GM23338 (cell line): ENCODE measurements around the gene FSTL3. TPM values are rescaled to one million over a fixed set of nuclear protein-coding genes. Genes with fewer than 3 reads are reported as not detected.

Experiments used
- ATAC-seq: fragments of 200-7000 bp; cut with Tn5 transposase; 3 replicates; pipeline ENCODE4 v1.9.1; 2020
- DNase-seq: peaks from one replicate; pipeline ENCODE4 v3.0.0-alpha.2; 2015; ENCODE audit warnings: low spot score
- H2AFZ ChIP-seq: fragments of 200-600 bp; sonication (generic); 2 replicates; pipeline ENCODE4 v1.8.0; 2016; ENCODE audit warnings: antibody characterized with exemption, mild to moderate bottlenecking, moderate library complexity
- H3F3A ChIP-seq: fragments of 200-600 bp; sonication (generic); replicated peaks from 2 replicates; pipeline ENCODE4 v1.8.0; 2017; ENCODE audit warnings: antibody characterized with exemption, mixed run types, low read depth
- H3K27ac ChIP-seq: fragments of 200-600 bp; sonication (generic); 2 replicates; pipeline ENCODE4 v1.6.1; 2016; ENCODE audit warnings: low read depth
- H3K27me3 ChIP-seq: fragments of 200-600 bp; sonication (generic); 2 replicates; pipeline ENCODE4 v1.8.0; 2016; ENCODE audit warnings: mild to moderate bottlenecking, mixed run types, moderate library complexity; ENCODE audit not compliant: insufficient read depth
- H3K36me3 ChIP-seq: fragments of 200-600 bp; sonication (generic); 2 replicates; pipeline ENCODE4 v1.8.0; 2016; ENCODE audit warnings: mild to moderate bottlenecking; ENCODE audit not compliant: insufficient read depth
- H3K4me1 ChIP-seq: fragments of 200-600 bp; sonication (generic); 2 replicates; pipeline ENCODE4 v1.8.0; 2016; ENCODE audit warnings: mild to moderate bottlenecking, moderate library complexity; ENCODE audit not compliant: insufficient read depth
- H3K4me2 ChIP-seq: fragments of 200-600 bp; sonication (generic); 2 replicates; pipeline ENCODE4 v1.7.1; 2017; ENCODE audit warnings: mixed run types
- H3K4me3 ChIP-seq: fragments of 200-600 bp; sonication (generic); 2 replicates; pipeline ENCODE4 v1.6.1; 2016; ENCODE audit warnings: mixed run types
- H3K79me2 ChIP-seq: fragments of 200-600 bp; sonication (generic); replicated peaks from 2 replicates; pipeline ENCODE4 v1.8.0; 2017; ENCODE audit warnings: mild to moderate bottlenecking; ENCODE audit not compliant: insufficient read depth
- H3K9me2 ChIP-seq: fragments of 200-600 bp; sonication (generic); 2 replicates; pipeline ENCODE4 v1.8.0; 2017; ENCODE audit not compliant: insufficient read depth
- H4K20me1 ChIP-seq: fragments of 200-600 bp; sonication (generic); replicated peaks from 2 replicates; pipeline ENCODE4 v1.8.0; 2017; ENCODE audit warnings: mild to moderate bottlenecking; ENCODE audit not compliant: insufficient read depth
- H3K27ac Mint-ChIP-seq: 2 replicates; pipeline ENCODE4 v1.8.0; 2020; ENCODE audit warnings: inconsistent platforms, mild to moderate bottlenecking, moderate library complexity, mixed read lengths
- H3K27me3 Mint-ChIP-seq: 3 replicates; pipeline ENCODE4 v1.8.0; 2022; ENCODE audit warnings: low read depth, mild to moderate bottlenecking, moderate library complexity, mixed read lengths, inconsistent platforms; ENCODE audit not compliant: insufficient read depth, poor library complexity
- H3K36me3 Mint-ChIP-seq: 3 replicates; pipeline ENCODE4 v1.8.0; 2021; ENCODE audit warnings: low read depth, mild to moderate bottlenecking, inconsistent platforms, moderate library complexity, mixed read lengths
- H3K4me1 Mint-ChIP-seq: 3 replicates; pipeline ENCODE4 v1.8.0; 2020; ENCODE audit warnings: mild to moderate bottlenecking, inconsistent platforms, mixed read lengths
- H3K4me3 Mint-ChIP-seq: 3 replicates; pipeline ENCODE4 v1.8.0; 2021; ENCODE audit warnings: moderate library complexity, mild to moderate bottlenecking, inconsistent platforms, mixed read lengths
- H3K9me3 Mint-ChIP-seq: 3 replicates; pipeline ENCODE4 v1.8.0; 2020; ENCODE audit warnings: moderate library complexity, mild to moderate bottlenecking, inconsistent platforms, mixed read lengths
- CTCF ChIP-seq, 2 experiments: fragments of 200-600 bp in 1 of 2; sonication (generic) in 1 of 2; conservative IDR thresholded peaks; 2 replicates each; pipeline versions ENCODE4 v1.5.1 to v1.6.1; 2016 to 2017; ENCODE audit warnings: antibody characterized with exemption in 2 of 2, low read depth in 2 of 2, mild to moderate bottlenecking in 2 of 2, moderate library complexity in 1 of 2
- ETS1 ChIP-seq: IDR thresholded peaks from 2 replicates; pipeline ENCODE4 v1.6.1; 2016; ENCODE audit warnings: antibody characterized with exemption
- EZH2phosphoT487 ChIP-seq: fragments of 200-600 bp; sonication (generic); IDR thresholded peaks from one replicate; pipeline ENCODE4 v1.8.1; 2018; ENCODE audit warnings: antibody characterized with exemption; ENCODE audit not compliant: unreplicated experiment
- ZNF462 ChIP-seq: fragments of 250-450 bp; sonication (Bioruptor Pico); IDR thresholded peaks from 2 replicates; pipeline ENCODE4 v1.5.0; 2020; ENCODE audit warnings: mild to moderate bottlenecking, moderate library complexity
- polyA plus RNA-seq: library from polyadenylated mRNA; unstranded; fragments of >200 nt; fragmentation: Nextera tagmentation; extraction: Ambion mirVana; gene quantifications from 2 replicates; pipeline ENCODE4 v1.2.1, GENCODE V29; 2016
- total RNA-seq: library from RNA; depleted of rRNA; stranded (reverse); fragments of >200 nt; shearing (Covaris generic); gene quantifications from 2 replicates; pipeline ENCODE4 v1.2.3, GENCODE V29; 2014

Gene FSTL3
- total and polyA plus RNA-seq, 2 experiments from 2014 or later: 3.1 to 10.1 TPM

- TF ChIP-seq ZNF462: no peak
Measured at GRCh38 chr19:640606-641189, 35.5 kb upstream of the FSTL3 start (continued).

GRCh38 chr19:641702-642101 is 34.5 kb upstream of the FSTL3 start:
- no peaks in the 10 kb centered on the region; the same call in none of the 2 replicates for H4K20me1 ChIP-seq
- ATAC-seq (no peak), DNase-seq (no peak)
- H3K27me3 ChIP-seq: peaks cover 9% of the 10 kb centered on the region; the same call in 1 of the 2 replicates
- Mint-ChIP-seq H3K27ac (no peak overlapping the region), H3K4me1 (peaks cover 4% of the 10 kb centered on the region; the same call in 2 of the 3 replicates), H3K9me3 (no peaks in the 10 kb centered on the region; the same call in 2 of the 3 replicates), H3K27me3 (peaks cover 35% of the 10 kb centered on the region), H3K4me3 (no peak overlapping the region), H3K36me3 (peaks cover 11% of the 10 kb centered on the region)
- H2AFZ ChIP-seq: no peak overlapping the region
- H3K27ac ChIP-seq: no peak overlapping the region
- H3K9me2 ChIP-seq: no peaks in the 10 kb centered on the region
- H3K4me2 ChIP-seq: no peak overlapping the region
- H3F3A ChIP-seq: no peaks in the 10 kb centered on the region
- no peaks in the 10 kb centered on the region for H3K4me1 ChIP-seq
- no peaks in the 10 kb centered on the region for H3K79me2 ChIP-seq
- no peaks in the 10 kb centered on the region for H3K36me3 ChIP-seq
- H3K4me3 ChIP-seq: no peak overlapping the region
- TF ChIP-seq CTCF (conservative IDR thresholded peaks at IDR 0.05; ENCODE audit: low read depth in 2 of 2): no peak
- no peak for TF ChIP-seq ETS1
- TF ChIP-seq ZNF462: no peak
- TF ChIP-seq EZH2phosphoT487: no peak
